HCT116 (cell line): ENCODE results near the gene KLK15. TPM values are rescaled to one million over a fixed set of nuclear protein-coding genes. Genes with fewer than 3 reads are reported as not detected.
"Not testable (repeated sequence)": the region's sequence is repeated elsewhere in the genome, so short reads cannot be mapped to it uniquely, and the experiment has no call there.

Experiments
- ATAC-seq: fragments of 200-7000 bp; cut with Tn5 transposase; 2 replicates; pipeline ENCODE4 v1.9.1; 2020; ENCODE audit warnings: mild to moderate bottlenecking, moderate library complexity
- BruUV-seq: library from RNA; stranded (reverse); fragments of 400-500 nt; replicated peaks from 2 replicates; lab custom pipeline; 2021; lab: Mats Ljungman, UMichigan
- CTCF ChIA-PET: fragments of 300-600 bp; sonication (Branson Sonifier 250); formaldehyde crosslinking; loops from one replicate; lab custom pipeline; 2021; ENCODE audit warnings: antibody characterized with exemption; lab: Charles Lee
- POLR2A ChIA-PET: fragments of 300-600, 350-600 bp; sonication (Branson Sonifier 250); formaldehyde crosslinking; loops from one replicate; lab custom pipeline; 2021; ENCODE audit warnings: antibody characterized with exemption; lab: Charles Lee
- RAD21 ChIA-PET, 2 experiments: fragments of 300-600 bp; sonication (Branson Sonifier 250); formaldehyde crosslinking; loops; one replicate each; lab custom pipeline; 2023; ENCODE audit warnings: low total read pairs in 2 of 2; ENCODE audit not compliant: uncharacterized antibody in 2 of 2, unreplicated experiment in 2 of 2, low non-redundant PET in 1 of 2; lab: Charles Lee
- DNase-seq: peaks from one replicate; pipeline ENCODE4 v3.0.0-alpha.2; 2010; ENCODE audit warnings: low read depth, low spot score
- H2AFZ ChIP-seq: fragments of 200-600 bp; shearing (Covaris generic), sonication (generic); 2 replicates; pipeline ENCODE4 v1.6.1; 2017; ENCODE audit warnings: low read depth, mixed run types, mixed read lengths, antibody characterized with exemption, low read length; ENCODE audit not compliant: poor library complexity, severe bottlenecking
- H3K27ac ChIP-seq: 2 replicates; pipeline ENCODE4 v1.5.1; 2012; ENCODE audit warnings: low read depth, low read length
- H3K27me3 ChIP-seq: fragments of 200-600 bp; sonication (generic); 2 replicates; pipeline ENCODE4 v1.6.1; 2016; ENCODE audit warnings: mixed run types, low read length, mixed read lengths; ENCODE audit not compliant: insufficient read depth
- H3K36me3 ChIP-seq, 2 experiments: fragments of 200-500 bp in 1 of 2; fragments of 200-600 bp in 1 of 2; sonication (Bioruptor generic) in 1 of 2; sonication (generic) in 1 of 2; 2 replicates each; pipeline versions ENCODE4 v1.5.1 to v1.6.1; 2014 to 2016; ENCODE audit warnings: low read length in 2 of 2, inconsistent platforms in 1 of 2, mixed read lengths in 1 of 2, mixed run types in 1 of 2; ENCODE audit not compliant: insufficient read depth in 2 of 2, control insufficient read depth in 1 of 2
- H3K4me1 ChIP-seq, 2 experiments: fragments of 200-600 bp in 1 of 2; sonication (generic) in 1 of 2; 2 replicates each; pipeline versions ENCODE4 v1.5.1 to v1.6.1; 2012 to 2017; ENCODE audit warnings: low read length in 2 of 2, inconsistent platforms in 1 of 2, mild to moderate bottlenecking in 1 of 2, mixed read lengths in 1 of 2, mixed run types in 1 of 2, moderate library complexity in 1 of 2; ENCODE audit not compliant: insufficient read depth in 2 of 2, control insufficient read depth in 1 of 2
- H3K4me2 ChIP-seq: fragments of 200-600 bp; sonication (generic); 2 replicates; pipeline ENCODE4 v1.6.1; 2017; ENCODE audit warnings: mixed run types, low read length, mixed read lengths
- H3K4me3 ChIP-seq, 2 experiments: fragments of 200-600 bp in 1 of 2; sonication (generic) in 1 of 2; replicated peaks in 1 of 2; 2 replicates each; pipeline ENCODE4 v1.5.1; 2011 to 2016; ENCODE audit warnings: low read length in 2 of 2, control low read depth in 1 of 2, low read depth in 1 of 2, mild to moderate bottlenecking in 1 of 2, mixed read lengths in 1 of 2, mixed run types in 1 of 2
- H3K79me2 ChIP-seq: fragments of 200-600 bp; sonication (generic); 2 replicates; pipeline ENCODE4 v1.6.1; 2017; ENCODE audit warnings: mild to moderate bottlenecking, mixed run types, low read length, moderate library complexity, mixed read lengths; ENCODE audit not compliant: insufficient read depth
- H3K9ac ChIP-seq: fragments of 200-600 bp; sonication (generic); 2 replicates; pipeline ENCODE4 v1.6.1; 2016; ENCODE audit warnings: low read length, mixed read lengths
- H3K9me2 ChIP-seq: fragments of 200-600 bp; sonication (generic), shearing (Covaris generic); 2 replicates; pipeline ENCODE4 v1.6.1; 2017; ENCODE audit warnings: mixed run types, mild to moderate bottlenecking, moderate library complexity; ENCODE audit not compliant: insufficient read depth
- H3K9me3 ChIP-seq, 2 experiments: fragments of 200-500 bp in 1 of 2; fragments of 200-600 bp in 1 of 2; sonication (Bioruptor generic) in 1 of 2; sonication (generic) in 1 of 2; 2 replicates each; pipeline ENCODE4 v1.6.1; 2014 to 2017; ENCODE audit warnings: low read length in 2 of 2, mixed read lengths in 2 of 2, inconsistent platforms in 1 of 2, low read depth in 1 of 2, mild to moderate bottlenecking in 1 of 2, mixed run types in 1 of 2, moderate library complexity in 1 of 2; ENCODE audit not compliant: control insufficient read depth in 1 of 2, insufficient read depth in 1 of 2
- H4K20me1 ChIP-seq: fragments of 200-600 bp; sonication (generic), shearing (Covaris generic); 2 replicates; pipeline ENCODE4 v1.6.1; 2017; ENCODE audit warnings: mixed run types, mild to moderate bottlenecking, moderate library complexity; ENCODE audit not compliant: insufficient read depth
- CBX3 ChIP-seq: IDR thresholded peaks from 2 replicates; pipeline ENCODE4 v1.6.1; 2012; ENCODE audit warnings: low read depth
- CEBPB ChIP-seq: IDR thresholded peaks from 2 replicates; pipeline ENCODE4 v1.6.1; 2012; ENCODE audit warnings: low read depth
- CTCF ChIP-seq, 3 experiments: fragments of 200-600 bp in 1 of 3; sonication (generic) in 1 of 3; IDR thresholded peaks in 2 of 3; conservative IDR thresholded peaks in 1 of 3; 2 replicates each; pipeline ENCODE4 v1.5.1; 2012 to 2017; ENCODE audit warnings: low read depth in 2 of 3, low read length in 2 of 3, antibody characterized with exemption in 1 of 3, borderline replicate concordance in 1 of 3, control low read depth in 1 of 3, mild to moderate bottlenecking in 1 of 3, mixed read lengths in 1 of 3, mixed run types in 1 of 3, moderate library complexity in 1 of 3; ENCODE audit not compliant: insufficient read depth in 1 of 3
- ELF1 ChIP-seq: IDR thresholded peaks from 2 replicates; pipeline ENCODE4 v1.6.1; 2012; ENCODE audit warnings: low read depth, borderline replicate concordance
- JUND ChIP-seq: IDR thresholded peaks from 2 replicates; pipeline ENCODE4 v1.6.1; 2012
- POLR2A ChIP-seq: IDR thresholded peaks from 2 replicates; pipeline ENCODE4 v1.7.0; 2011; ENCODE audit warnings: borderline replicate concordance; ENCODE audit not compliant: insufficient read depth, insufficient read length; ENCODE audit errors: extremely low read depth
- POLR2AphosphoS5 ChIP-seq: IDR thresholded peaks from 2 replicates; pipeline ENCODE4 v1.6.1; 2011; ENCODE audit warnings: mild to moderate bottlenecking, low read depth, low read length, moderate library complexity
- REST ChIP-seq: IDR thresholded peaks from 2 replicates; pipeline ENCODE4 v1.6.1; 2012; ENCODE audit warnings: low read depth
- SP1 ChIP-seq: IDR thresholded peaks from 2 replicates; pipeline ENCODE4 v1.6.1; 2012; ENCODE audit warnings: low read depth
- ZFX ChIP-seq: fragments of 450-650 bp; IDR thresholded peaks from 2 replicates; pipeline ENCODE4 v1.6.1; 2017
- ZNF274 ChIP-seq: fragments of 200-500 bp; sonication (Bioruptor generic); IDR thresholded peaks from 2 replicates; pipeline ENCODE4 v1.6.1; 2014; ENCODE audit warnings: mild to moderate bottlenecking, low read depth, low read length, inconsistent platforms
- intact Hi-C: fragments of 100-400 bp; cut with micrococcal nuclease; formaldehyde crosslinking; loops from 2 replicates; pipeline ENCODE4 v1.10.0; 2022
- total RNA-seq: library from RNA; stranded (reverse); gene quantifications from one replicate; pipeline ENCODE4 v1.2.1, GENCODE V29; 2021; ENCODE audit not compliant: unreplicated experiment

Gene KLK15
- total RNA-seq, 1 experiment from 2014 or later: not detected

- TF ChIP-seq REST: no peak
Observed at GRCh38 chr19:50785329-50785728, 48.0 kb downstream of the KLK15 start (continued).

GRCh38 chr19:50784710-50785109 is 48.7 kb downstream of the KLK15 start:
- Histone ChIP-seq H3K9ac (no peak overlapping the region), H3K27ac (no peak overlapping the region), H3K9me3 (no peaks in the 10 kb centered on the region), H3K4me1 (peaks cover 0 to 3% of the 10 kb centered on the region in 2 experiments; a peak in 1 of 4 replicates), H3K9me2 (no peaks in the 10 kb centered on the region), H3K36me3 (no peaks in the 10 kb centered on the region), H3K4me3 (no peak overlapping the region), H4K20me1 (no peaks in the 10 kb centered on the region), H3K79me2 (no peaks in the 10 kb centered on the region), H3K4me2 (no peak overlapping the region), H3K27me3 (no peaks in the 10 kb centered on the region), H2AFZ (no peak overlapping the region)
- RAD21 ChIA-PET: no interaction called here
- intact Hi-C loops: loop anchor here (5.0 kb wide), 1 partner anchor 62 kb away; the partner anchor contains the start of gene CLEC11A
- no TSS peak for BruUV-seq
- ATAC-seq (no peak), DNase-seq (no peak)
- POLR2A ChIA-PET: interaction anchor here (0.6 kb wide), 1 partner anchor 60 kb away, joined by 3 read pairs; no protein-coding TSS in a partner anchor
- TF ChIP-seq CTCF (IDR thresholded peaks at IDR 0.05 in 2 of 3, conservative IDR thresholded peaks at IDR 0.05 in 1 of 3; ENCODE audit: borderline replicate concordance in 1 of 3, insufficient read depth in 1 of 3, low read depth in 2 of 3, low read length in 2 of 3) (no peak), CEBPB (no peak), JUND (no peak), POLR2AphosphoS5 (no peak), ZFX (no peak), ZNF274 (no peak), SP1 (no peak), POLR2A (no peak), CBX3 (no peak), ELF1 (no peak)
- CTCF ChIA-PET: interaction anchor here (0.7 to 6.4 kb wide), 5 partner anchors 10 to 312 kb away, joined by 3 to 46 read pairs (median 8); no protein-coding TSS in a partner anchor

- peak overlapping the region; percentile 14; the same call in 1 of the 2 replicates for H3K4me2 ChIP-seq
- intact Hi-C loops: loop anchor here (1.0 to 5.0 kb wide), 4 partner anchors 61 to 415 kb away; partner anchors contain the start of gene CLEC11A
- BruUV-seq, H4K20me1 ChIP-seq, H3K27me3 ChIP-seq, H3K27ac ChIP-seq, H3K36me3 ChIP-seq, H3K4me3 ChIP-seq, H3K9me3 ChIP-seq, H3K79me2 ChIP-seq, H3K4me1 ChIP-seq, DNase-seq, H3K9ac ChIP-seq, H2AFZ ChIP-seq, H3K9me2 ChIP-seq: not testable (repeated sequence)
- CTCF ChIA-PET: interaction anchor here (0.8 to 6.4 kb wide), 12 partner anchors 11 to 415 kb away, joined by 3 to 46 read pairs (median 8); no protein-coding TSS in a partner anchor
- peak; percentile 21; the same call in 1 of the 2 replicates for ATAC-seq
- POLR2A ChIA-PET: interaction anchor here (1.4 kb wide), 1 partner anchor 59 kb away, joined by 5 read pairs; no protein-coding TSS in a partner anchor
- RAD21 ChIA-PET: interaction anchor here (0.7 to 1.2 kb wide), 6 partner anchors 50 to 246 kb away, joined by 3 to 6 read pairs (median 4); no protein-coding TSS in a partner anchor
Observed at GRCh38 chr19:50783848-50784152, 49.6 kb downstream of the KLK15 start.
